GM21717 (cell line): ENCODE data around the gene GEMIN8.
A peak's percentile ranks its signal among the peaks of the same experiment; 100 is the strongest.

ENCODE experiments used
- ATAC-seq: cut with Tn5 transposase; IDR thresholded peaks from one replicate; pipeline ENCODE4 v1.9.1; 2021; ENCODE audit warnings: mild to moderate bottlenecking, moderate library complexity; ENCODE audit not compliant: unreplicated experiment

GEMIN8 gene

DNA sequence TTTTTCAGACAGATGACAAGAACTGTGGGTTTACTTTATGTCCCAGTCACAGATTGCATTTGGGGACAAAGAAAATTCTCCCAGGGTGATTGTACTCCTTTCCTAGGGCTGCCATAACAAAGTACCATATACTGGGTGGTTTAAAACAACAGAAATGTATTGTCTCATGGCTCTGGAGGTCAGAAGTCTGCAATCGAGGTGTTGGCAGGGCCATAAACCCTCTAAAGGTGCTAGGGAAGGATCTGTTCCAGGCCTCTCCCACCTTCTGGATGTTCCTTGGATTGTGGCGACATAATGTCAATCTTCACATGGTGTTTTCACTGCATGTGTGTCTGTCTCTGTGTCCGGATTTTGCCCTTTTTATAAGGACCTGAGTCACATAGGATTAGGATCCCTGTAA, 12.3 kb downstream of the GEMIN8 start:
- no peak for ATAC-seq

DNA sequence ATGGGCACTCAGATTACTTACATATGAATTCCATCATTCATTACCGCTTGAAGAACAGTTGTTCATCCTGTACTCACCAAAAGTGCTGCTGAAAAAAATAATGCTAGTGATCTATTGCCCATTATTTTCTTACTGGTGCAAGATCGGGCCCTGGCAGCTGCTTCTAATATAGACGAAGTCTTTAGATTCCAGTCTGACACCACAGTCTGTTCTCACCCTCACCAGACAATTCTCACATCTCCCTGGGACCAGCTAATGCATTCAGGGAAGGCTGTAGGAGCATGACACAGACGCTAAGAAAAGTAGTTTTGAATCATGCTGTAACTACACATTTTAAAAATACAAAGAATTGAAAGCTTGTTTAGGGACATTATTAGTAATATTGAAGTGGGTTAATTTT, 13.8 kb downstream of the GEMIN8 start:
- no peak for ATAC-seq

- no peak for ATAC-seq
Measured at GRCh38 chrX:14015294-14015693, 14.4 kb downstream of the GEMIN8 start.

DNA sequence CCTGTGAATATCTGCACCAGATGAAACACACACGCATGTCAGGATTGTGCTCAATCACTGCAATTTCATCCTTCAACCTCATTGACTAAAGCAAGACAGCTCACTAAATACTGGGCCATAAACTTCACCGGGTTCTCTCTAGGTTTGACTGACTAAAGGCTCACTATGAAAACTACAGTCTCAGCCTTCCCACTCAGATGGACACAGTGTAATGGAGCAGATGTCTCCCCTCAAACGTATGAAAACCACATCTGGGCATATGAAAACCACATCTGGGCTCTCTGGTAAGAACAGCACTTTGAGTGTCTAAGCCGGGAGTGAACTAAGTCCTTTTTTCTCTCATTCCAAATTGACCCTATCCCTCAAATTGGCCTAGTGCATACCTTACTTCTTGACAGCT, 15.2 kb downstream of the GEMIN8 start:
- ATAC-seq, result no peak

GRCh38 chrX:14013054-14013453, 16.6 kb downstream of the GEMIN8 start:
- ATAC-seq, result no peak

GRCh38 chrX:14010566-14010965, 19.1 kb downstream of the GEMIN8 start:
- ATAC-seq, result no peak

GRCh38 chrX:14006540-14006939, 23.2 kb downstream of the GEMIN8 start:
- no peak for ATAC-seq

DNA sequence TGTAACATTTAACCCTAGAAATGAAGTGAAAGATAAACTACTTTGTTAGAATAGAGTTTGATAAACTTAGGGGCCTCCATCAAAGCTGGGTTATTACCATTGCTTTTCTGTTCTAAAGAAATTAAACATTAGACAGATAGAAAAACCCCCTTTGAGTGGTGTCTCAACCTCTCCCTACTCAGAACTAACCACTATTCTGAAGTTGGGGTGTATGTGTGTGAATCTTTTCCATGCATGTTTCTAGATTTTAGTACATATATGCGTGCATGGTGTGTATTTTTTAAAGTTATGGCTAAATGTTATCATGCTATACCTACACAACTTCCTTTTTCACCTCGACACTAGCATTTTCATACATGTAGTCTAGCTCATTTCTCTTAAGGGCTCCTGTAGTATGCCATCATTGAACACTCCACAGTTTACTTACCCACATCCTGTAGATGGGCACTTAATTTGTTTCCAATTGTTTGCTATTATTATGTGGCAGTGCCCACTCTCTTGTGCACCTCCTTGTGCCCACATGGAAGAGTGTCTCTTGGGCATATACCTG, 25.7 kb downstream of the GEMIN8 start:
- ATAC-seq, result no peak

DNA sequence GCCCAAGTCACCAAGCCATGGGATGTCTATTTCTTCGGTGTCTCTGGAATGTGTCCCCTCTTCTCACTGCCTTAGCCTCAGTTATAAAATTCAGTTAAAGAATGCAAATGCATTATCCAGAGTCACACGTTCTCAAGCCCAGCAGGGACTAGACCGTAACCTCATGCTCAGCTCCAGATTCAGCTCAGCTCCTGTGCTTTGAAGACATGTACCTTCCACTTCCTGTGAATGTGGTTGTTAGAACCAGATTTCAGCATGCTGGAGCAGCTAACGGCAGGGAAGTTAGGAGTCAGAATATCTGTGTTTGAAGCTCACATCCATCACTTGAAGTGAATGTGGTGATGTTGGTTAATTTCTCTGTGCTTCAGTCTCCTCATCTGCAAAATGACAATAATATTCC, 26.7 kb downstream of the GEMIN8 start:
- no peak for ATAC-seq

DNA sequence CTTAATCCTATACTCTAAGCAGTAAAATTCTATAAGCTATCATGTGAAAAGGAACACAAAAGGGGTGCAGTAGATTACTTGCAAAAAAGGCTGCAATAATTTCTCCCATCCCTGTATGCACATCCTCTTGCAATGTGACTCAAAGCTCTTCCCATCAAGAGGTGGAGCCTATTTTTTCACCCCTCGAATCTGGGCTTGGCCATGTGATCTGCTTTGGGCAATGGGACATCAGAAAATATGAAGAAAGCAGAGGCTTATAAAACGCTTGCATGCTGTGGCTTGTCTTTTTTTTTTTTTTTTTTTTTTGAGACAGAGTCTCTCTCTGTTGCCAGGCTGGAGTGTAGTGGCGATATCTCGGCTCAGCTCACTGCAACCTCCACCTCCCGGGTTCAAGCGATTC, 33.0 kb downstream of the GEMIN8 start:
- ATAC-seq, result no peak

GRCh38 chrX:13994536-13995080, 35.1 kb downstream of the GEMIN8 start:
- no peak for ATAC-seq

DNA sequence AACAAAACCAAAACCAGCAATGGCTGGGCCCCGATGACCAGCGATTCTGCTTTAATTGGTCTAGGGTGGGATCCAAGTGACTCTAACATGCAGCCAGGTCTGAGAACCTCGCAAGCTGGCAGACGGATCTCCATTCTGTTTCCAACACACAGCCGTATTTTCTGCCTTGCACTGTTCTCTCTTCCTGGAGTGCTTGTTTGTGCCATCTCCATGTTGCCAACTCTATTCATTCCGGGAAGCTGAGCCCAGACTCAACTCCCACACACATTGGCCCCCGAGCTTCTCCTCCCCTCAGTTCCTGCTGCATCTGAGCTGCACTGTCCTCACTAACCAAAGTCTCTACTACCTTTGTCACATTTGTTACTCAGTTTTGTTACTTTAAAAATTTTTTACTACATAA, 35.6 kb downstream of the GEMIN8 start:
- ATAC-seq, result no peak

DNA sequence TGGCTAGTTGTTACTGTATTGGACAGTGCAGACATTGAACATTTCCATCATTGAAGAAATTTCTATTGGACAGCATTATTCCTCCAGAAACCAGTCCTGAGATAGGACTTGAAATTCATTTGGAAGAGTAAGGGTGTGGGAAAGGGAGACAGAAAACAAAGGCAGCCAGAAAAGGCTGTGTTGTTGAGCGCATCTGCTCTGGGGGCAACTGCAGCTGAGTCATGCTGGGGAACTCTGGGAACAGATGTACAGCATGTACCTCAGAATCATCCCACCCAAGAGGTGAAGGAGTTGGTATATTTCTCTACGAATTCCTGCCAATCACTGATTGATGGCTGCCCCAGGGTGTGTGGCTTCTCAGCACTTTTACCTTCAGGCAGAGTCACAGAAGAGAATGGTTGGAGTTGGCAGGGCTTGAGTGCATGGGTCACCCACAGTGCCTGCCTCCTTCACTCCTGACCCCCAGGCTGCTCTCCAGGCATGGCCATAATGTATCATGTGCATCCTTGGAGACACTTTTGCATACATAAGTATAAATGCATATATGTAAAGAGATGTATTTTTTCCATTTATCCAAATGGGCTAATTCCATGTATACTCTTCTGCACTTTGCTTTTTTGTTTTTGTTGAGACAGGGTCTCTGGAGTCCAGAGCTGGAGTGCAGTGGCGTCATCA, 39.4 kb downstream of the GEMIN8 start:
- no peak for ATAC-seq

DNA sequence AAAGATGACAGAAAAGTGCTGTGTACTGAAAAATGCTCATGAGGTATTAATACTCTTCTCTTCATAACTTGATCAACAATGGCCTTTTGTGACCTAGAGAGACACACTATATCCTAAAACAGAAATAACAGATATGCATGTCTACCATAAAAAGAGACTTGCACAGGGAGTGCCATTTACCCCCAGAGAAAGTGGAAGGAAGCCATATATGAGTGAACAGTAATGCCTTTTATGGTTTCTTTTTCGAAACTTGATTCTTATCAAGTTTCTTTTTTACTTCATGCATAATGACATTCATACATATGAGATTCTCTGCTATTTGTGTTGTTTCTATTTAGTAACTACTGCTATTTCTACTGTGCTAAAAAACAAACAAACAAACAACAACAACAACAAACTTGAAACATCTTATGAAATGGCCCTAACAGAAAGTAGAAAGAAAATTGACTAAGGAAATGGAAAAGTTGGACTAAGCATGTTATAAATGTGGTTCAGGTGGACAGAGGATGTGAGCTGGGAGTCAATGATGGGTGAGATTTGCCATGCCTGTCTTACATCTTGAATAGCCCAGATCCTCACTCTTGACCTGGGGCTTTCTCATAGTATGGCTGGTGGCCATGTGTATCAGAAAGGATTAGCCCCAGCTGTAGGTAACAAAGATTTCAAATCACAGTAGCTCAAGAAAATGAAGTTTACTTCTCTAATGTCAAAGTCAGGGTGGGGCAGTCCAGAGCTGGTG, 43.8 kb downstream of the GEMIN8 start:
- peak; percentile 50 for ATAC-seq

GRCh38 chrX:13983734-13984133, 46.0 kb downstream of the GEMIN8 start:
- ATAC-seq, result no peak

GRCh38 chrX:13968198-13968597, 61.5 kb downstream of the GEMIN8 start:
- ATAC-seq, result no peak

- no peak for ATAC-seq
Measured at GRCh38 chrX:13967636-13968035, 62.1 kb downstream of the GEMIN8 start.

GRCh38 chrX:13966793-13967125, 62.9 kb downstream of the GEMIN8 start:
- no peak for ATAC-seq

GRCh38 chrX:13966071-13966792, 63.5 kb downstream of the GEMIN8 start:
- no peak for ATAC-seq

DNA sequence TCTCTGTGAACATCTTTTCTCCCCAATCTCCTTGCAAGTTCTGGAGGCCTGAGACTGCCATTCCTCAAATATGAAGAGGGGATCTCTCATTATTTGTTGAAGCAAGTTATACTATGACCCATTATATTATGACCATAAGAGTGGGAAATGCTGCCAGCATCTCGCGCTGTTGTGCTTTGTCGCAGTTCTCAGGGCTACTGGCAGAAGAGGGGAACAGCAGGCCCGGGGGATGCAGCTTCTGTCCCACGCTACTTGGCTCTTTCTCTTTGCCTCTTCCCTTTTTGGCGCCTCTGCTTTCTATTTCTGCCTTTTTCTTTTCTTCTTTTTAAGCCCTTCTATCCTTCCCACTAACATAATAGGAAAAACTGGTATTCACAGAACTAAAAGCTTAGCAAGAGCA, 64.2 kb downstream of the GEMIN8 start:
- ATAC-seq, result no peak

GRCh38 chrX:13956998-13957397, 72.7 kb downstream of the GEMIN8 start:
- ATAC-seq, result no peak
